KMS-11 (cell line): ENCODE measurements around the gene MGAM2.

ENCODE experiments used
- H2AFZ ChIP-seq: fragments of 200-600 bp; sonication (generic); 2 replicates; pipeline ENCODE4 v1.6.1; 2016; ENCODE audit warnings: antibody characterized with exemption, mixed run types, low read depth
- H3K27ac ChIP-seq: fragments of 200-600 bp; sonication (generic); 2 replicates; pipeline ENCODE4 v1.6.1; 2016; ENCODE audit warnings: mild to moderate bottlenecking, mixed run types
- H3K27me3 ChIP-seq: fragments of 200-600 bp; sonication (generic); 2 replicates; pipeline ENCODE4 v1.6.1; 2017; ENCODE audit warnings: mild to moderate bottlenecking, low read depth, mixed run types, moderate library complexity; ENCODE audit not compliant: insufficient read depth
- H3K36me3 ChIP-seq: fragments of 200-600 bp; sonication (generic); 2 replicates; pipeline ENCODE4 v1.6.1; 2017; ENCODE audit warnings: mild to moderate bottlenecking, mixed run types; ENCODE audit not compliant: insufficient read depth
- H3K4me1 ChIP-seq: fragments of 200-600 bp; sonication (generic); 2 replicates; pipeline ENCODE4 v1.6.1; 2016; ENCODE audit warnings: mild to moderate bottlenecking, low read depth, mixed run types; ENCODE audit not compliant: poor library complexity, severe bottlenecking
- H3K4me2 ChIP-seq: fragments of 200-600 bp; sonication (generic); 2 replicates; pipeline ENCODE4 v1.7.0; 2016; ENCODE audit warnings: mild to moderate bottlenecking, mixed run types
- H3K4me3 ChIP-seq: fragments of 200-600 bp; sonication (generic); IDR thresholded peaks from 2 replicates; pipeline ENCODE4 v1.6.1; 2017; ENCODE audit warnings: low read depth, low read length, mixed read lengths; ENCODE audit not compliant: insufficient read depth
- H3K79me2 ChIP-seq: fragments of 200-600 bp; sonication (generic); 2 replicates; pipeline ENCODE4 v1.6.1; 2016; ENCODE audit warnings: low read depth, mixed run types; ENCODE audit not compliant: insufficient read depth
- H3K9ac ChIP-seq: fragments of 200-600 bp; sonication (generic); 2 replicates; pipeline ENCODE4 v1.6.1; 2016; ENCODE audit warnings: mild to moderate bottlenecking, mixed run types
- H4K20me1 ChIP-seq: fragments of 200-600 bp; sonication (generic); 2 replicates; pipeline ENCODE4 v1.6.1; 2016; ENCODE audit warnings: mild to moderate bottlenecking, mixed run types; ENCODE audit not compliant: insufficient read depth
- CTCF ChIP-seq: fragments of 200-600 bp; sonication (generic); conservative IDR thresholded peaks from 2 replicates; pipeline ENCODE4 v1.6.1; 2017; ENCODE audit warnings: low read depth, mild to moderate bottlenecking, antibody characterized with exemption, low read length, moderate library complexity, mixed read lengths

The MGAM2 gene

GRCh38 chr7:142194201-142194600 lies 82.7 kb downstream of the MGAM2 start:
- Histone ChIP-seq H3K4me2 (no peak overlapping the region), H3K27ac (no peak overlapping the region), H3K4me3 (no peak overlapping the region), H3K36me3 (no peaks in the 10 kb centered on the region), H2AFZ (no peak overlapping the region), H3K9ac (no peak overlapping the region), H3K27me3 (no peaks in the 10 kb centered on the region), H3K79me2 (no peaks in the 10 kb centered on the region), H3K4me1 (no peaks in the 10 kb centered on the region), H4K20me1 (no peaks in the 10 kb centered on the region)
- no peak for TF ChIP-seq CTCF

- no peaks in the 10 kb centered on the region for H3K36me3 ChIP-seq
- H2AFZ ChIP-seq: no peak overlapping the region
- no peak for TF ChIP-seq CTCF
- no peaks in the 10 kb centered on the region for H3K79me2 ChIP-seq
- H3K4me2 ChIP-seq: no peak overlapping the region
- H3K27me3 ChIP-seq: no peaks in the 10 kb centered on the region
- no peaks in the 10 kb centered on the region for H4K20me1 ChIP-seq
- no peak overlapping the region for H3K27ac ChIP-seq
- no peaks in the 10 kb centered on the region for H3K4me1 ChIP-seq
- no peak overlapping the region for H3K9ac ChIP-seq
- no peak overlapping the region for H3K4me3 ChIP-seq
Measured at GRCh38 chr7:142196066-142196840, 84.7 kb downstream of the MGAM2 start.

- no peak overlapping the region for H2AFZ ChIP-seq
- H3K4me3 ChIP-seq: no peak overlapping the region
- no peak overlapping the region for H3K27ac ChIP-seq
- no peaks in the 10 kb centered on the region for H3K4me1 ChIP-seq
- no peak overlapping the region for H3K4me2 ChIP-seq
- H4K20me1 ChIP-seq: no peaks in the 10 kb centered on the region
- no peak overlapping the region for H3K9ac ChIP-seq
- no peaks in the 10 kb centered on the region for H3K79me2 ChIP-seq
- H3K36me3 ChIP-seq: no peaks in the 10 kb centered on the region
- no peak for TF ChIP-seq CTCF
- H3K27me3 ChIP-seq: no peaks in the 10 kb centered on the region
Measured at GRCh38 chr7:142200206-142200605, 88.7 kb downstream of the MGAM2 start.

- Histone ChIP-seq H2AFZ (no peak overlapping the region), H3K27ac (no peak overlapping the region), H4K20me1 (no peaks in the 10 kb centered on the region), H3K79me2 (no peaks in the 10 kb centered on the region), H3K36me3 (no peaks in the 10 kb centered on the region), H3K27me3 (no peaks in the 10 kb centered on the region), H3K4me3 (no peak overlapping the region), H3K4me2 (no peak overlapping the region), H3K4me1 (no peaks in the 10 kb centered on the region), H3K9ac (no peak overlapping the region)
- TF ChIP-seq CTCF: no peak
Measured at GRCh38 chr7:142228537-142229104, 117.1 kb downstream of the MGAM2 start.
